Body of pancreas (tissue), 4 donors: Measurements from ENCODE around the gene NCOR1. TPM values are rescaled to one million over a fixed set of nuclear protein-coding genes. Genes with fewer than 3 reads are reported as not detected.

Experiments used
- ATAC-seq: fragments of 150-250 bp; one replicate; pipeline ENCODE4 v1.9.1; 2016
- DNase-seq, 4 donors: peaks; one replicate each; pipeline ENCODE4 v3.0.0-alpha.2; 2019
- H3K27ac ChIP-seq, 4 donors: fragments of 200-600 bp; sonication (generic); 1 replicate in 3 of 4; 2 replicates in 1 of 4; pipeline versions ENCODE4 v1.5.1 to v1.6.1; 2016 to 2019; ENCODE audit warnings: mild to moderate bottlenecking in 1 of 4, mixed read lengths in 1 of 4, moderate library complexity in 1 of 4
- H3K27me3 ChIP-seq, 2 donors: fragments of 200-600 bp; sonication (generic); one replicate each; pipeline ENCODE4 v1.6.0; 2016; ENCODE audit warnings: mild to moderate bottlenecking in 1 of 2
- H3K36me3 ChIP-seq, 2 donors: fragments of 200-600 bp; sonication (generic); replicated peaks in 1 of 2; 2 replicates each; pipeline ENCODE4 v1.5.1; 2016; ENCODE audit warnings: low read depth in 2 of 2; ENCODE audit not compliant: insufficient read depth in 1 of 2
- H3K4me1 ChIP-seq: fragments of 200-600 bp; sonication (generic); one replicate; pipeline ENCODE4 v1.6.0; 2016
- H3K4me3 ChIP-seq, 2 donors: fragments of 200-600 bp; sonication (generic); 1 replicate in 1 of 2; 2 replicates in 1 of 2; pipeline ENCODE4 v1.5.1; 2016 to 2019
- H3K9me3 ChIP-seq, 3 donors: fragments of 200-600 bp; sonication (generic); 1 replicate in 2 of 3; 2 replicates in 1 of 3; pipeline ENCODE4 v1.5.1; 2016
- CTCF ChIP-seq, 7 experiments: fragments of 450-650 bp in 4 of 7; fragments of 200-600 bp in 3 of 7; sonication (generic) in 3 of 7; IDR thresholded peaks; one replicate each; pipeline ENCODE4 v1.5.1; 2016 to 2019; ENCODE audit warnings: antibody characterized with exemption in 7 of 7
- POLR2A ChIP-seq, 3 donors: fragments of 450-650 bp; IDR thresholded peaks; one replicate each; pipeline ENCODE4 v1.6.1; 2016; ENCODE audit warnings: antibody characterized with exemption in 3 of 3, mild to moderate bottlenecking in 2 of 3
- WGBS, 2 donors: methylation state at CpG; one replicate each; pipeline ENCODE4 v1.1.5; 2017; 5-methylcytosine and 5-hydroxymethylcytosine counted together
- intact Hi-C: fragments of 100-400 bp; cut with DNase I; formaldehyde crosslinking; loops from one replicate; pipeline ENCODE4 v1.15.1; 2023
- total RNA-seq, 2 donors: library from RNA; depleted of rRNA; stranded (reverse); fragments of >200 nt; gene quantifications; one replicate each; pipeline ENCODE4 v1.1.0, GENCODE V29; 2016

The NCOR1 gene
- total RNA-seq, 2 donors from 2014 or later: 120 to 230 TPM

DNA sequence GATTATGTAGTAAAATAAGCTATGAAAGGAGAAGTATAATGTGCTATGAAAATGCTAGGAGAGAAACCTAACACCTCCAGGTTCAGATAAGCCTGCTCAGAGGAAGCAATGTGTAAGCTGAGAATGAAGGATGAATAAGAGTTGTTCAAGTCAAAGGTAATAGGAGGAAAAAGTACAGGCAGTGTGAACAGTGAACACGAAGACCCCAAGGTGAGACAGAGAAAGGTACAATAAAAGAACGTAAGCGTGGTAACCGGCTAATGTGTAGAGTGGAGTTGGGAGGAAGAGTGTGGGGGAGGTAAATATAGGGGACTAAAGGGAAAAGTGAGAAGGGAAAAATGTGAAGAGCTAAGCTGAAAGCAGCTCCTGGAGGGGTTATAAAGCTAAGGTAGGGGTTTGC is 141.5 kb downstream of the NCOR1 start:
- DNase-seq (no peak), ATAC-seq (no peak)
- H3K27me3 ChIP-seq: no peaks in the 10 kb centered on the region
- WGBS, 2 donors: 94 to 95% methylated on average over 4 of the region's 4 CpGs
- intact Hi-C loops: no loop called here
- H3K4me3 ChIP-seq: no peak overlapping the region
- H3K36me3 ChIP-seq: peaks cover 5 to 36% of the 10 kb centered on the region in 2 donors
- TF ChIP-seq POLR2A (IDR thresholded peaks at IDR 0.05) (no peak), CTCF (IDR thresholded peaks at IDR 0.05) (no peak)
- no peaks in the 10 kb centered on the region for H3K9me3 ChIP-seq
- H3K4me1 ChIP-seq: no peaks in the 10 kb centered on the region
- no peak overlapping the region for H3K27ac ChIP-seq

DNA sequence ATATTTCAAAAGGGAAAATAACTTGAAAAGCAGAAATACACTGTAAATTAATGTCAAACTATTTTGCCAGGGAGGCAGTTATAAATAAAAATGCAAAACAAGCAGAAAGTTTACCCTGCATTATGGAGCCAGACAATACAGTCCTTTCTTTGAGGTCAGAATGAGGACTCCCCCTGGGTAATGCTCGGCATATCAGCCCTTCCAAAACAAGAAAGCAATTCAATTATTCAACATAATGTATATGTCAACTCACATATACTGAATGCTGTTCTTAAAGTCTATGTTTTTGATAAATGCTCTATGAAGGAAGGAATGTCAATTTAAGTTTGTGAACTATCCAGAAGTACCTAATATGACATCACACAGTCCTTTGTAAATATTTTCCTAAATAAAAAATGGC is 143.3 kb downstream of the NCOR1 start:
- Histone ChIP-seq H3K36me3 (peaks cover 5 to 35% of the 10 kb centered on the region in 2 donors), H3K9me3 (no peaks in the 10 kb centered on the region), H3K4me3 (no peak overlapping the region), H3K27ac (no peak overlapping the region), H3K4me1 (no peaks in the 10 kb centered on the region), H3K27me3 (no peaks in the 10 kb centered on the region)
- TF ChIP-seq POLR2A (IDR thresholded peaks at IDR 0.05): no peak
- no peak for TF ChIP-seq CTCF (IDR thresholded peaks at IDR 0.05)
- intact Hi-C loops: no loop called here
- WGBS, 2 donors: 92 to 100% methylated on average over 1 of the region's 1 CpG
- ATAC-seq (no peak), DNase-seq (no peak)

DNA sequence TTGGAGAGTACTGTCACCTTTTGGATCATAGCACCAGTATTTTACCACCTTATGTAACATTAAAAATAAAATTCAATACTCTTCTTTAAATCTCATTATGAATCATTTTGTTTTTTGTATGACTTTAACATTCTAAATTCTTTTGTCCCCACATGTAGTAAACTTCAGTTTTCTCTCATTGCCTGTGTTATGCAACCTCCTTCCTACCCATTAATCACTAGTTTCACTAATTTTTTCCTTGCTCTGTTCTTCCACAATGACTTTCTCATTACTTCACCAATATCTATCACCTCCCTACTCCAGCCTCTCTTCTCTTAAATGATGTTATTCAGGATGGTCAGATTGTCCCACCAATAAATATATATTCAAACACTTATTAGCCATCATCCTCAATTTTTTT is 147.0 kb downstream of the NCOR1 start:
- intact Hi-C loops: no loop called here
- Histone ChIP-seq H3K4me1 (no peaks in the 10 kb centered on the region), H3K27me3 (no peaks in the 10 kb centered on the region), H3K36me3 (peaks cover 8 to 48% of the 10 kb centered on the region in 2 donors), H3K4me3 (no peak overlapping the region), H3K27ac (no peak overlapping the region), H3K9me3 (no peaks in the 10 kb centered on the region)
- no peak for TF ChIP-seq POLR2A (IDR thresholded peaks at IDR 0.05)
- no peak for TF ChIP-seq CTCF (IDR thresholded peaks at IDR 0.05)
- DNase-seq (no peak), ATAC-seq (no peak)

DNA sequence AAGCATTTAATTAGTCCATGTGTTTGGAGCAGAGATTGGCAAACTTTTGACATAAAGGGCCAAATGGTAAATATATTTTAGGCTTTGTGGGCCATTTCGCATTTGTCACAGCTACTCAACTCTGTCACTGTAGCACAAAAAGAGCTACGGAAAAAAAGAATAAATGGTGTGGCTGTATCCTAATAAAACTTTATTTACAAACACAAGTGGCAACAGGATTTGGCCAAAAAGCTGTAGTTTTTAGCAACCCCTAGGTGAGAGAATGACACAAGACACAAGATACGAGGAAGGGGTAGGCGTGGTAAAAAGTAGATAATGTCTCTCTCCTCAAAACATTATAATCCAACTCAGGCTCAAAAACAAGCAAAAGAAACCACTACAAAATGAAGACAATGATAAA is 149.2 kb downstream of the NCOR1 start:
- H3K36me3 ChIP-seq: peaks cover 14 to 53% of the 10 kb centered on the region in 2 donors
- no peak for ATAC-seq
- 93 to 96% methylated on average over 4 of the region's 4 CpGs for WGBS, 2 donors

More for the DNA sequence above, 149.2 kb downstream of the NCOR1 start:
- H3K27me3 ChIP-seq: no peaks in the 10 kb centered on the region
- TF ChIP-seq POLR2A (IDR thresholded peaks at IDR 0.05) (no peak), CTCF (IDR thresholded peaks at IDR 0.05) (no peak)
- intact Hi-C loops: no loop called here
- no peak overlapping the region for H3K27ac ChIP-seq
- no peak for DNase-seq
- H3K4me1 ChIP-seq: no peaks in the 10 kb centered on the region
- no peaks in the 10 kb centered on the region for H3K9me3 ChIP-seq
- no peak overlapping the region for H3K4me3 ChIP-seq
